Activated CD4-positive, alpha-beta memory T cell treated with anti-CD3 and anti-CD28 coated beads for 36 hours (primary cell): ENCODE data around the gene UQCC2. TPM values are rescaled to one million over a fixed set of nuclear protein-coding genes. Genes with fewer than 3 reads are reported as not detected.

Experiments
- CTCF ChIA-PET: fragments of 350-600 bp; sonication (Branson Sonifier 250); formaldehyde crosslinking; loops from one replicate; lab custom pipeline; 2021; ENCODE audit warnings: antibody characterized with exemption, inconsistent platforms; lab: Charles Lee
- POLR2A ChIA-PET: fragments of 350-600 bp; sonication (Branson Sonifier 250); formaldehyde crosslinking; loops from one replicate; lab custom pipeline; 2021; ENCODE audit warnings: antibody characterized with exemption; lab: Charles Lee
- DNase-seq: peaks from one replicate; pipeline ENCODE4 v3.0.0-alpha.2; 2020
- H3K27ac Mint-ChIP-seq: one replicate; pipeline ENCODE4 v1.8.0; 2021; ENCODE audit warnings: mixed read lengths
- H3K27me3 Mint-ChIP-seq: one replicate; pipeline ENCODE4 v1.8.0; 2021; ENCODE audit warnings: mixed read lengths
- H3K36me3 Mint-ChIP-seq: one replicate; pipeline ENCODE4 v1.8.0; 2021; ENCODE audit warnings: mixed read lengths
- H3K4me1 Mint-ChIP-seq: one replicate; pipeline ENCODE4 v1.8.0; 2021; ENCODE audit warnings: low read depth, mixed read lengths
- H3K4me3 Mint-ChIP-seq: one replicate; pipeline ENCODE4 v1.8.0; 2021; ENCODE audit warnings: mild to moderate bottlenecking, mixed read lengths
- H3K9me3 Mint-ChIP-seq: one replicate; pipeline ENCODE4 v1.8.0; 2021; ENCODE audit warnings: mixed read lengths
- intact Hi-C: fragments of 100-400 bp; cut with micrococcal nuclease; formaldehyde crosslinking; loops from one replicate; pipeline ENCODE4 v1.15.1; 2023
- total RNA-seq, 2 experiments: library from RNA; stranded (reverse); gene quantifications; one replicate each; pipeline ENCODE4 v1.2.3, GENCODE V29; 2021

The UQCC2 gene
- total RNA-seq, 2 experiments from 2014 or later = 157 to 160 TPM

DNA sequence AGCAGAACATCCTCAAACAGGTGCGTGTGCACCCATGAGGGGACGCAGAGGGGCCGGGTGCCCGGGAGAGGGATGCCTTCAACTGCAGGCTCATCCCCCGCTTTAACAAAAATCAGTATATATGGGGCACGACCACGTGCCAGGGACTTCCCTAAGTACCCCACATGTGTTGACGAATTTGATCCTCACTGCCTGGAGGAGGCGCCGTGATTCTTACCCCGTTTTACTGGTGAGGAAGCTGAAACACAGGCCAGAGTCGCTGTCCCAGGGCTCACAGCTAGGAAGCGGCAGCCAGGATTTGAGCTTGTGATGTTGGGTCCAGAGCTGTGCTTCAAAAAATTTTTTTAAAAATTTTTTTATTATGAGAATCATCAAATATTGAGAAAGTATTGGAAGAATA, 45.5 kb downstream of the UQCC2 start:
- H3K27ac Mint-ChIP-seq = no peak overlapping the region
- H3K36me3 Mint-ChIP-seq = peaks cover 30% of the 10 kb centered on the region
- H3K4me3 Mint-ChIP-seq = no peak overlapping the region
- ChIA-PET CTCF (interaction anchor here (1.6 to 2.0 kb wide), 2 partner anchors 35 to 45 kb away, joined by 6 read pairs; partner anchors contain the start of gene UQCC2), POLR2A (interaction anchor here (1.2 kb wide), 1 partner anchor 45 kb away, joined by 3 read pairs; the partner anchor contains the start of gene ITPR3)
- peaks cover 16% of the 10 kb centered on the region for H3K4me1 Mint-ChIP-seq
- DNase-seq = no peak
- intact Hi-C loops = no loop called here
- H3K9me3 Mint-ChIP-seq = no peaks in the 10 kb centered on the region
- H3K27me3 Mint-ChIP-seq = no peaks in the 10 kb centered on the region

DNA sequence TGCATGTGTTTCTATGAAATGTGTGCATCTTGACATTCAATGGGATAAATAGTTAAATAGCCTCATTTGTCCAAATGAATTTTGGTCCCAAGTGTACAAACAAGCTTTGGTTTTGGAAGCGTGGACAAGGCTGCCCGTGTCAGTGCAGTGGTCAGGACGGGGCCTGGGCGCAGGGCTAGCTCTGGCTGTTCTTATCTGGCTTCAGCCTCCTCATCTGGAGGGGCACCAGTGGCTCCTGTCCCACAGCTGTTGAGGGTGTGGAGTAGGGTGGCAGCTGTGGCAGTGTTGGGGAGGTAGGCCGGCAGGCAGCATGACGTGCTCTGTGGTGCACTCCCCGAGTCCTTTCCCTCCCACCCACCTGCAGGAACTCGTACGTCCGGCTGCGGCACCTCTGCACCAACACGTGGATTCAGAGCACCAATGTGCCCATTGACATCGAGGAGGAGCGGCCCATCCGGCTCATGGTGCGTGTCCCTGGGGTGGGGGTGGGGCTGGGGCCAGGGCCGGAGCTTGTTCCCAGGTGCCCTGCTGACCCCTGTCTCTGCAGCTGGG, 46.9 kb downstream of the UQCC2 start:
- Mint-ChIP-seq H3K36me3 (peaks cover 25% of the 10 kb centered on the region), H3K27me3 (no peaks in the 10 kb centered on the region), H3K27ac (no peak overlapping the region), H3K4me3 (no peak overlapping the region), H3K4me1 (peaks cover 15% of the 10 kb centered on the region), H3K9me3 (no peaks in the 10 kb centered on the region)
- no peak for DNase-seq
- intact Hi-C loops = no loop called here
- POLR2A ChIA-PET = no interaction called here
- CTCF ChIA-PET = no interaction called here

DNA sequence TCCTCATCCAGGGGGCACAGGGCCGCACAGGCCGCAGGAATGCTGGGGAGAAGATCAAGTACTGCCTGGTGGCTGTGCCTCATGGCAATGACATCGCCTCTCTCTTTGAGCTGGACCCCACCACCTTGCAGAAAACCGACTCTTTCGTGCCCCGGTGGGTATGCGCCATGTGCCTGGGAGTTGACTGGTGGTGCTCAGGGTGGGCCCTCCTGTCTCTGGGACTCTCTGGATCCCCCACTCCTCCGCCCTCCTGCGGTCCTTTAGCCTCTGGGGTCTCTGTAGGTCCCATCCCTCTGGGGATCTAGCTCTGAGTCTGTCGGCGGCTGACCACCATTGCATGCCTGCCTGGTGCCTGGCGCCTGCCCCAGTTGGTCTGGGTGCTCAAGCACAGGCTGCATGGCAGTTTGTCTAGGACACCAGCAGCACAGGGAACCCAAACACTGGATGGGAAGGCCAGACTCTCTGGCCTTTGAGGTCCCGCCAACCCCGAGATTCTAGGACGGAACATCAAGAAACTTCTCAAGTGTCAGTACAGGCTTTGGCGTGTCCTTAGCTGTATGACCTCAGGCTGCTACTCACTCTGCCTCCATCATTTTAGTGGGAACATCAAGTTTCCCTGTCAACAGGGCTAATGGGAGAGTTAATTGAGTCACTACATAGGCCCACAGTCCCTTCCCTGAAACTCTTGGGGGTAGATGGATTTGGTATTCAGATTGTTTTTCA, 47.6 kb downstream of the UQCC2 start:
- DNase-seq = no peak
- no peaks in the 10 kb centered on the region for H3K27me3 Mint-ChIP-seq
- ChIA-PET POLR2A (no interaction called here), CTCF (no interaction called here)
- intact Hi-C loops = no loop called here
- no peak overlapping the region for H3K4me3 Mint-ChIP-seq
- H3K36me3 Mint-ChIP-seq = peaks cover 20% of the 10 kb centered on the region
- peaks cover 10% of the 10 kb centered on the region for H3K4me1 Mint-ChIP-seq
- H3K9me3 Mint-ChIP-seq = no peaks in the 10 kb centered on the region
- no peak overlapping the region for H3K27ac Mint-ChIP-seq

DNA sequence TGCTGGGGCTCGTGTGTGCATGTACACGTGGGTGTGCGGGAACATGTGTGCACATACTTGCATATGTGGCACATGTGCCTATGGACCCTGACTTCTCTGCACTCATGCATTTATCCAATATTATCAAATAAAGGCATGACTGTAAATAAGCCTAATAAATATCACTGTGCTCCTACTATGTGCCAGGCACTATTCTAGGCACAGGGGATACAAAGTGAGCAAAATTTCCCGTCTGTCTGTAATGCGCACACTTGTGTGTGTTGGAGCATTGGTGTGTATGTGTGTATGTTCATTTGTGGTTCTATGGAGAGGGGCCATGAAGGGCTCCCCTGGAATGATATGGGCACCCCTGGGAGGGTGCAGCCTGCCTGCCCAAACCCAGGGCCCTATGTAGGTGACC, 48.5 kb downstream of the UQCC2 start:
- Mint-ChIP-seq H3K9me3 (no peaks in the 10 kb centered on the region), H3K4me1 (peaks cover 2% of the 10 kb centered on the region), H3K27ac (no peak overlapping the region), H3K27me3 (no peaks in the 10 kb centered on the region), H3K4me3 (no peak overlapping the region), H3K36me3 (peaks cover 13% of the 10 kb centered on the region)
- intact Hi-C loops = no loop called here
- CTCF ChIA-PET = no interaction called here
- POLR2A ChIA-PET = no interaction called here
- DNase-seq = no peak

DNA sequence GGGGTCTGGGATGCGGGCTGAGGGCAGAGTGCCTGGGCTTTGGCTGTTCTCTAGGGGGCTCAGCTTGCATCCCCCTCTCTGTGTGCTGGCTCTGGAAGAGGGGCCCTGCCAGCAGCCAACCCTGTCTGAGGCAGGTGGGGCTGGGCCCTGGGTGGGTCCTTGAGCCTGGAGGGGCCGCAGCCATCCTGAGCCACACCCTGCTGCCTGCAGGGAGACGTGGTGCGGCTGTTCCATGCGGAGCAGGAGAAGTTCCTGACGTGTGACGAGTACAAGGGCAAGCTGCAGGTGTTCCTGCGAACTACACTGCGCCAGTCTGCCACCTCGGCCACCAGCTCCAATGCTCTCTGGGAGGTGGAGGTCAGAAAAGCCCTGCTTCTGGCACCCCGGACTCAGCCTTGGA, 49.2 kb downstream of the UQCC2 start:
- ChIA-PET POLR2A (no interaction called here), CTCF (no interaction called here)
- H3K27ac Mint-ChIP-seq = no peak overlapping the region
- no peaks in the 10 kb centered on the region for H3K9me3 Mint-ChIP-seq
- H3K27me3 Mint-ChIP-seq = no peaks in the 10 kb centered on the region
- DNase-seq = no peak
- peaks cover 15% of the 10 kb centered on the region for H3K36me3 Mint-ChIP-seq
- intact Hi-C loops = no loop called here
- no peaks in the 10 kb centered on the region for H3K4me1 Mint-ChIP-seq
- no peak overlapping the region for H3K4me3 Mint-ChIP-seq

DNA sequence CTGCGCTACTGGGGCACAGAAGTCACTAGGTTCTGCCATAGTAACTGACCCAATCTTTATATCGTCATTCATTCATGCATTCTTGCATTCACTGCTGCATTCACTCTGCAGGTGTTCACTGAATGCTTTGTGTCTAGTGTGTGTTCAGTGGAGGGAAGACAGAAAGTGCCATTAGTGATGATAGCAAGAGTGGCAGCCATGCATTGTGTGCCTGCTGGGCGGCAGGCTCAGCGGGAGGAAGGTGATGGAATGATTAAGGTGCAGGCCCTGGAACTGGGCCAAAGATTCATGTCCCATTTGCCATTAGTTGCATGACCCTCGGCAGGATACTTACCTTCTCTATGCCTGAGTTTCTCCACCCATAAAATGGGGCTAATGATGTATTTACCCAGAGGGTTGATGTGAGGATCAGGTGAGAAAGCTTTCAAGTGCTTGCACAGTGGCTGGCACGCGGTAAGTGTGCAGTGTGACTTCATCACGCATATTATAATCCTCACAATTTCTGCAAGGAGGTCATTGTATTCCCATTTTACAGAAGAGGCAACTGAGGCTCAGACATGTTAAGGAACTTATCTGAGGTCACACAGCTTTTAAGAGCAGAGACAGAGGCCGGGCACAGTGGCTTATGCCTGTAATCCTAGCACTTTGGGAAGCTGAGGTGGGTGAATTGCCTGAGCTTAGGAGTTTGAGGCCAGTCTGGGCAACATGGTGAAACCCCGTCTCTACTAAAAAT, 50.2 kb downstream of the UQCC2 start:
- intact Hi-C loops = no loop called here

DNA sequence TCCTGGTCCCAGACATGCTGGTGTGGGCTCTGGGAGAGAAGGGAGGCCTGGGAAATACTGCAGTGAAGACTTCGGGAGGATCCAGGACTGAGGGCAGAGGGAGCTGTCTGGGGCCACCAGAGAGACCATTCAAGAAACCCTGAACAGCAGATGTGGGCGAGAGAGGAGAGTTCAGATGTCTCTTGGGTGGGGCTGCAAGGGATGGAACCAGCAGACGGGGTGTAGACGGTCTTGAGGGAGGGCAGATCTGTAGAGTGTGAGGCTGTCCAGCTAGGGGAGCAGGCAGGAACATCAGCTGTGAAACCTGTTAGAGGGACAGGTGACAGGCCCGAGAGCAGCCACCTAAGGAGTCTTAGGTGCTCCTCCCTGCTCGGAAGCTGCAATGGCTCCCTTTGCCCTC, 51.5 kb downstream of the UQCC2 start:
- no peak for DNase-seq
- intact Hi-C loops = no loop called here
- H3K27ac Mint-ChIP-seq = no peak overlapping the region
- ChIA-PET POLR2A (no interaction called here), CTCF (interaction anchor here (1.0 kb wide), 1 partner anchor 52 kb away, joined by 3 read pairs; the partner anchor contains the start of gene UQCC2)
- H3K27me3 Mint-ChIP-seq = no peaks in the 10 kb centered on the region
- H3K36me3 Mint-ChIP-seq = peaks cover 10% of the 10 kb centered on the region
- H3K9me3 Mint-ChIP-seq = no peaks in the 10 kb centered on the region
- no peaks in the 10 kb centered on the region for H3K4me1 Mint-ChIP-seq
- H3K4me3 Mint-ChIP-seq = no peak overlapping the region

More for the DNA sequence above, 50.2 kb downstream of the UQCC2 start:
- DNase-seq = no peak
- Mint-ChIP-seq H3K4me3 (no peak overlapping the region), H3K4me1 (no peaks in the 10 kb centered on the region), H3K27me3 (no peaks in the 10 kb centered on the region), H3K9me3 (no peaks in the 10 kb centered on the region), H3K36me3 (peaks cover 11% of the 10 kb centered on the region), H3K27ac (no peak overlapping the region)
- ChIA-PET CTCF (no interaction called here), POLR2A (no interaction called here)

DNA sequence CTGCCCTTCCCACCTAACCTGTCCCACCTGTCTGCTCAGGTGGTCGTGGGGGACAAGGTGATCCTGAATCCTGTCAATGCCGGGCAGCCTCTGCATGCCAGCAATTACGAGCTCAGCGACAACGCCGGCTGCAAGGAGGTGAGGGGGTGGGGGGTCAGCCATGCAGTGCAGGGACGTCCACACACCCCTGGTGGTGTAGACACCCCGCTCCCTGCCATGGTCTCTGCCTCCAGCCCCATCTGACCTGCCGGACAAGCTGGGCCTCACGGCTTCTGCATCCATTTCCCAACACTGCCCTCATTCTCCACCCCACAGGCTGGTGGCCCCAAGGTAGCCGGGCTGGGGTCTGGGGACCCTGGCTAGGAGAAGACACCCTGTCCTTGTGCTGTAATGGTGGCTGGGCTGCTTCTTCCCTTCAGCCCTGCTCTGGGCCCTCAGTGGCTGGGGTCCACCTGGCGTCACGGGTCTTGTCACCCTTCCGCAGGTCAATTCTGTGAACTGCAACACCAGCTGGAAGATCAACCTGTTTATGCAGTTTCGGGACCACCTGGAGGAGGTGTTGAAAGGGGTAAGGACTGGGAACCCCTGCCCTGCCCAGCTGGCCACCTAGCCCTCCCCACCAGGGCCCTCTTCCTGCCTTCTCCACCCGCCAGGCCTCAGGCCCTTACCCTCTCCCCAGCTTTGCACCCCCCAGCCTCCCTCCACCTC, 52.4 kb downstream of the UQCC2 start:
- no peaks in the 10 kb centered on the region for H3K9me3 Mint-ChIP-seq
- ChIA-PET POLR2A (no interaction called here), CTCF (interaction anchor here (1.0 kb wide), 1 partner anchor 52 kb away, joined by 3 read pairs; the partner anchor contains the start of gene UQCC2)
- H3K36me3 Mint-ChIP-seq = peaks cover 10% of the 10 kb centered on the region
- H3K27ac Mint-ChIP-seq = no peak overlapping the region
- peaks cover 3% of the 10 kb centered on the region for H3K4me1 Mint-ChIP-seq
- H3K27me3 Mint-ChIP-seq = no peaks in the 10 kb centered on the region
- intact Hi-C loops = no loop called here
- no peak for DNase-seq
- H3K4me3 Mint-ChIP-seq = no peak overlapping the region

DNA sequence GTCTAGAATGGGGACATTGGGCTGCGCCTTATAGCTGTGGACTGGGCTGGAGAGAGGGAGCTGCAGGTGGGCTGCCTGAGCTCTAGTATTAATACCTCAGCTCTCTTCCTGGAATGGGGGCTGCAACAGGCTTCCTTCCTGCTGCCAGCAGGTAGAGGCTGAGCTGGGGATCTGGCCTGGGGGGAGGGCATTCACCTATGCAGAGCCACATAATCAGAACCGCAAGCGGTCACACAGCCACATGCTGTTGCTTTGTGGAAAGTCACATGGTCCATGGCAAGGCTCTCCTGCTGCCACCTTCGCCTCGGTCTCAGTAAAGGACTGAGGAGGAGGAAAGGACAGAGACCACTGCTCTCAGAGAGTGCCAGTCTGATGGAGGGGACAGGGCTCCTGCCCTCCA, 54.7 kb downstream of the UQCC2 start:
- Mint-ChIP-seq H3K27ac (no peak overlapping the region), H3K4me1 (peaks cover 3% of the 10 kb centered on the region), H3K36me3 (peaks cover 5% of the 10 kb centered on the region), H3K9me3 (no peaks in the 10 kb centered on the region), H3K27me3 (no peaks in the 10 kb centered on the region), H3K4me3 (no peak overlapping the region)
- ChIA-PET POLR2A (no interaction called here), CTCF (interaction anchor here (1.1 kb wide), 1 partner anchor 44 kb away, joined by 3 read pairs; no protein-coding TSS in a partner anchor)
- intact Hi-C loops = no loop called here
- DNase-seq = no peak

DNA sequence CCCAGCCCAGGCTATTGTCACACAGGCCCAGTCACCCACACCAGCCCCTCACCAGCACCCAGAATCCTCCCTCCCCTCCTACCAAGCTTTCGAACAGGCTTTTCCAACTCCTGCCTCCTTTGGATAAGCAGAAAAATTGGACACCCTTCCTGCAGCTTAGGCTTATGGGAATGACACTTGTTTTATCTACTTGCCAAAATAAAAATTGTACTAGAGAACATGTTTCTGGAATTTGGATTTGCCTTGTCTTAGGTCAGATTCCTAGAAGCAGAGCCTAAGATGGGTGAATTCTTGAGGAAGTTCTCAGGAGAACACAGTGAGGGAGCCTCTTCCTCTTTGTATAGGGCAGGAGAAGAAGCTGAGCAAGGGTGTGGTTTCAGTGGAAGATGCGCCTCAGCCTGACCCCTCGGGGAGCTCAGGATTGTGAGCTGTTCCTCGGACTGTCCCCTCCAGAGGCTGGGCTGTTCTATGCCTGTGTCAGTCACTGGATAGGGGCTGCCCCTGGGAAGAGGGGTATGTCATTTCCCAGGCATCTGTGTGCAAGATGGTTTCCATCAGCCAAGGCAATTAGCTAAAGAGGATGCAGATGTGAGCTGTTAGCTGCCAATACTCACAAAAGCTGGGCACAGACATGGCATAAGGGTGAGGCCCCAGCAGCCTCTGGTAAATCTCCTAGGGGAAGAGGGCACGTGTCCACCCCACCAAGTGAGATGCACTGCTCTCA, 56.5 kb downstream of the UQCC2 start:
- no peaks in the 10 kb centered on the region for H3K9me3 Mint-ChIP-seq
- DNase-seq = no peak
- no peaks in the 10 kb centered on the region for H3K27me3 Mint-ChIP-seq
- H3K27ac Mint-ChIP-seq = no peak overlapping the region
- H3K4me1 Mint-ChIP-seq = peaks cover 3% of the 10 kb centered on the region
- intact Hi-C loops = no loop called here
- no peak overlapping the region for H3K4me3 Mint-ChIP-seq
- CTCF ChIA-PET = no interaction called here
- H3K36me3 Mint-ChIP-seq = peaks cover 7% of the 10 kb centered on the region
- POLR2A ChIA-PET = no interaction called here

DNA sequence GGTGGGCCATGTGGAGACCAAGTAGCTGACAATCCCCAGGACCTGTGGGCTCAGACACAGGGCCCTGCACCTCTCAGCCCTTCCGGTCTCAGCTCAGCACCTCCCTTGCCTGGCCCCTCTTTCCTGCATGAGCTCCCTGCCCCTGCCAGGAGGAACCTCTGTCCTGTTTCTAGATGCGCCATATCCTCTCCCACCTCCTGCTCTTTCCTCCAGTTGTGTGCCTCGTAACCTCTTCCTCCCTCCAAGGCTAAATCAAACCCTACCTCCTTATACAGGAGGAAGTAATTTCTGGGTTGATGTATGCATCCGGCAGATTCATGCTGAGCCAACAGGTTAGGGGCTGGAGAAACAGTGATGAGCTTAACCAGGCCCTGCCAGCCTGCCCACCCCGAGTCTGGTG, 59.5 kb downstream of the UQCC2 start:
- ChIA-PET POLR2A (interaction anchor here (0.7 kb wide), 1 partner anchor 30 kb away, joined by 4 read pairs; no protein-coding TSS in a partner anchor), CTCF (interaction anchor here (0.6 kb wide), 1 partner anchor 31 kb away, joined by 3 read pairs; no protein-coding TSS in a partner anchor)
- DNase-seq = no peak
- Mint-ChIP-seq H3K27ac (no peak overlapping the region), H3K9me3 (no peaks in the 10 kb centered on the region), H3K27me3 (no peaks in the 10 kb centered on the region), H3K4me3 (no peak overlapping the region), H3K36me3 (peaks cover 10% of the 10 kb centered on the region), H3K4me1 (peaks cover 6% of the 10 kb centered on the region)
- intact Hi-C loops = no loop called here
